Endothelial cell of umbilical vein (primary cell): ENCODE results near the gene SMOC2. TPM values are rescaled to one million over a fixed set of nuclear protein-coding genes. Genes with fewer than 3 reads are reported as not detected.

Experiments
- BruUV-seq: library from RNA; stranded (reverse); fragments of 400-500 nt; replicated peaks from 2 replicates; lab custom pipeline; 2021; lab: Mats Ljungman, UMichigan
- CTCF ChIA-PET: fragments of 300-600, 350-600 bp; sonication (Branson Sonifier 250); formaldehyde crosslinking; loops from one replicate; lab custom pipeline; 2021; ENCODE audit warnings: antibody characterized with exemption, inconsistent platforms; lab: Charles Lee
- POLR2A ChIA-PET: fragments of 300-600, 350-600 bp; sonication (Branson Sonifier 250); formaldehyde crosslinking; loops from one replicate; lab custom pipeline; 2021; ENCODE audit warnings: antibody characterized with exemption, inconsistent platforms; lab: Charles Lee
- DNase-seq: peaks from one replicate; pipeline ENCODE4 v3.0.0-alpha.2; 2011; ENCODE audit warnings: low read depth, low spot score
- FAIRE-seq: peaks from 2 replicates; lab custom pipeline; 2011; peaks lifted over from hg19 to GRCh38; lab: Jason Lieb, UNC
- H2AFZ ChIP-seq: 2 replicates; pipeline ENCODE4 v1.6.0; 2012; ENCODE audit warnings: low read depth, low read length, control low read depth, inconsistent platforms
- H3K27ac ChIP-seq: 2 replicates; pipeline ENCODE4 v1.5.1; 2011; ENCODE audit warnings: low read depth, mild to moderate bottlenecking, control low read depth, low read length, moderate library complexity; ENCODE audit not compliant: insufficient read depth
- H3K27me3 ChIP-seq, 2 experiments: 2 replicates each; pipeline versions ENCODE4 v1.6.0 to v1.6.1; 2011; ENCODE audit warnings: low read length in 2 of 2, mixed read lengths in 1 of 2; ENCODE audit not compliant: control insufficient read depth in 2 of 2, insufficient read depth in 2 of 2
- H3K36me3 ChIP-seq, 2 experiments: 2 replicates in 1 of 2; 3 replicates in 1 of 2; pipeline ENCODE4 v1.5.1; 2011; ENCODE audit warnings: low read length in 2 of 2, mild to moderate bottlenecking in 1 of 2, moderate library complexity in 1 of 2; ENCODE audit not compliant: control insufficient read depth in 2 of 2, insufficient read depth in 2 of 2; ENCODE audit errors: extremely low read depth in 1 of 2
- H3K4me1 ChIP-seq: 3 replicates; pipeline ENCODE4 v1.5.1; 2011; ENCODE audit warnings: mild to moderate bottlenecking, low read length; ENCODE audit not compliant: control insufficient read depth, insufficient read depth; ENCODE audit errors: extremely low read depth
- H3K4me2 ChIP-seq: 2 replicates; pipeline ENCODE4 v1.6.1; 2011; ENCODE audit warnings: low read length, control low read depth, mixed read lengths; ENCODE audit not compliant: insufficient read depth
- H3K4me3 ChIP-seq, 3 experiments: fragments of 200-600 bp in 1 of 3; sonication (generic), shearing (Covaris generic) in 1 of 3; replicated peaks in 1 of 3; 2 replicates each; pipeline ENCODE4 v1.5.1; 2011 to 2016; ENCODE audit warnings: control low read depth in 3 of 3, low read length in 3 of 3, mild to moderate bottlenecking in 2 of 3, inconsistent platforms in 1 of 3, low read depth in 1 of 3, moderate library complexity in 1 of 3; ENCODE audit not compliant: insufficient read depth in 1 of 3
- H3K79me2 ChIP-seq: 2 replicates; pipeline ENCODE4 v1.6.0; 2012; ENCODE audit warnings: low read length, inconsistent platforms; ENCODE audit not compliant: control insufficient read depth, insufficient read depth
- H3K9ac ChIP-seq: replicated peaks from 2 replicates; pipeline ENCODE3; 2011; ENCODE audit warnings: low read length, control low read depth; ENCODE audit not compliant: insufficient read depth; ENCODE audit errors: extremely low read depth
- H3K9me1 ChIP-seq: replicated peaks from 3 replicates; pipeline ENCODE4 v1.6.0; 2011; ENCODE audit warnings: mild to moderate bottlenecking, low read length; ENCODE audit not compliant: control insufficient read depth, insufficient read depth; ENCODE audit errors: extremely low read depth
- H3K9me3 ChIP-seq: replicated peaks from 2 replicates; pipeline ENCODE4 v1.5.1; 2012; ENCODE audit warnings: low read length, inconsistent platforms; ENCODE audit not compliant: control insufficient read depth, insufficient read depth
- H4K20me1 ChIP-seq: replicated peaks from 2 replicates; pipeline ENCODE3; 2011; ENCODE audit warnings: mild to moderate bottlenecking, low read length; ENCODE audit not compliant: control insufficient read depth, insufficient read depth; ENCODE audit errors: extremely low read depth
- EZH2 ChIP-seq: IDR thresholded peaks from 2 replicates; pipeline ENCODE4 v1.6.1; 2012; ENCODE audit warnings: borderline replicate concordance, low read depth, mild to moderate bottlenecking, moderate library complexity, low read length, inconsistent platforms; ENCODE audit not compliant: severe bottlenecking
- FOS ChIP-seq: IDR thresholded peaks from 2 replicates; pipeline ENCODE4 v1.6.1; 2011; ENCODE audit warnings: mild to moderate bottlenecking, low read length, moderate library complexity, borderline replicate concordance; ENCODE audit not compliant: insufficient read depth
- GATA2 ChIP-seq: IDR thresholded peaks from 2 replicates; pipeline ENCODE4 v1.7.0; 2011; ENCODE audit warnings: low read depth, mild to moderate bottlenecking, moderate library complexity, mixed read lengths, low read length; ENCODE audit not compliant: insufficient read length, insufficient read depth
- MYC ChIP-seq: IDR thresholded peaks from one replicate; pipeline ENCODE4 v1.6.1; 2011; ENCODE audit warnings: mild to moderate bottlenecking, low read depth, low read length
- POLR2A ChIP-seq: IDR thresholded peaks from 2 replicates; pipeline ENCODE4 v1.6.1; 2012; ENCODE audit warnings: low read depth, mild to moderate bottlenecking, control low read depth, low read length
- POLR2AphosphoS5 ChIP-seq: IDR thresholded peaks from 2 replicates; pipeline ENCODE4 v1.6.1; 2012; ENCODE audit warnings: low read depth, mild to moderate bottlenecking, control low read depth, low read length, moderate library complexity; ENCODE audit not compliant: insufficient read depth
- dilution Hi-C: fragments of 300-500 bp; cut with MboI; formaldehyde crosslinking; loops from one replicate; pipeline ENCODE4 v1.15.0; 2019; ENCODE audit warnings: low sequenced_read_pairs; ENCODE audit not compliant: extremely low pct_ligation_motif_present
- intact Hi-C: fragments of 100-400 bp; cut with micrococcal nuclease; formaldehyde crosslinking; loops from one replicate; pipeline ENCODE4 v1.10.0; 2022
- polyA plus RNA-seq, 4 experiments: library from polyadenylated mRNA; depleted of rRNA in 3 of 4; stranded (reverse) in 3 of 4; unstranded in 1 of 4; fragments of >200 nt; gene quantifications; 2 replicates each; pipeline versions ENCODE4 v1.2.1 to v1.2.3, GENCODE V29; 2011 to 2012; ENCODE audit warnings: missing spikeins in 1 of 4
- total RNA-seq: library from RNA; stranded (reverse); gene quantifications from 2 replicates; pipeline ENCODE4 v1.2.3, GENCODE V29; 2021
- TF ChIP-seq, protein P1 (sequence below): IDR thresholded peaks from 2 replicates; pipeline ENCODE4 v1.6.1; 2011; ENCODE audit not compliant: insufficient read depth, insufficient read length
- TF ChIP-seq, protein P2 (sequence below), 2 donors: IDR thresholded peaks; 1 replicate in 1 of 2; 2 replicates in 1 of 2; pipeline ENCODE4 v1.5.1; 2011; ENCODE audit warnings: low read length in 2 of 2, mild to moderate bottlenecking in 2 of 2, moderate library complexity in 2 of 2, control low read depth in 1 of 2, inconsistent platforms in 1 of 2, low read depth in 1 of 2; ENCODE audit not compliant: insufficient read depth in 1 of 2; ENCODE audit errors: extremely low read depth in 1 of 2

SMOC2 gene
- total and polyA plus RNA-seq, 2 donors (not counting 3 experiments of a cell fraction or from before 2014, with no cell fraction given), result not detected

DNA sequence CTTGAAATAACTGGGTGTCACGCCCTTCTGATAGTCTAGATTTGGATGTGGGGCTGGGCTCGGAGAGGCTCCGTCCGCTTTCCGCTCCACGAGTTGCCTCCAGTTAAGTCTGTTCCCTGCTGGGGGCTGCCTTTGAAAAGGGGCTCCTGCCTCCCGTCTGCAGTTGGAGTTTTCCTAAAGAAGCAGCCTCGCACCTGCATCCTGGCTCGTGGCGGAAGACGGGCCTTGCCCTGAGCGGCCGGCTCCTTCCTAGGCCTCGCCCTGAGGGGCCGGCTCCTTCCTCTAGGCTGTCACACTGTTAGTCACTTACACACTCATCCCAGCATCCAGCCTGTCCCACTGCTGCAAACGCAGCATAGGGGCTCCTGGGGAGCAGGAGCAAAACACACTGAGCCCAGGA lies 74.4 kb downstream of the SMOC2 start:
- no peaks in the 10 kb centered on the region for H3K4me1 ChIP-seq
- H3K79me2 ChIP-seq, result no peaks in the 10 kb centered on the region
- no peak overlapping the region for H3K4me2 ChIP-seq
- no TSS peak for BruUV-seq
- H3K9ac ChIP-seq, result no peak overlapping the region
- H3K36me3 ChIP-seq, result no peaks in the 10 kb centered on the region
- intact Hi-C loops (no loop called here), dilution Hi-C loops (no loop called here)
- no peak overlapping the region for H3K27ac ChIP-seq
- no peaks in the 10 kb centered on the region for H3K27me3 ChIP-seq
- TF ChIP-seq GATA2 (no peak), MYC (no peak), POLR2AphosphoS5 (no peak), EZH2 (no peak), FOS (no peak), POLR2A (no peak)
- TF ChIP-seq, protein P1, sequence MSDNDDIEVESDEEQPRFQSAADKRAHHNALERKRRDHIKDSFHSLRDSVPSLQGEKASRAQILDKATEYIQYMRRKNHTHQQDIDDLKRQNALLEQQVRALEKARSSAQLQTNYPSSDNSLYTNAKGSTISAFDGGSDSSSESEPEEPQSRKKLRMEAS, result no peak
- TF ChIP-seq, protein P2, sequence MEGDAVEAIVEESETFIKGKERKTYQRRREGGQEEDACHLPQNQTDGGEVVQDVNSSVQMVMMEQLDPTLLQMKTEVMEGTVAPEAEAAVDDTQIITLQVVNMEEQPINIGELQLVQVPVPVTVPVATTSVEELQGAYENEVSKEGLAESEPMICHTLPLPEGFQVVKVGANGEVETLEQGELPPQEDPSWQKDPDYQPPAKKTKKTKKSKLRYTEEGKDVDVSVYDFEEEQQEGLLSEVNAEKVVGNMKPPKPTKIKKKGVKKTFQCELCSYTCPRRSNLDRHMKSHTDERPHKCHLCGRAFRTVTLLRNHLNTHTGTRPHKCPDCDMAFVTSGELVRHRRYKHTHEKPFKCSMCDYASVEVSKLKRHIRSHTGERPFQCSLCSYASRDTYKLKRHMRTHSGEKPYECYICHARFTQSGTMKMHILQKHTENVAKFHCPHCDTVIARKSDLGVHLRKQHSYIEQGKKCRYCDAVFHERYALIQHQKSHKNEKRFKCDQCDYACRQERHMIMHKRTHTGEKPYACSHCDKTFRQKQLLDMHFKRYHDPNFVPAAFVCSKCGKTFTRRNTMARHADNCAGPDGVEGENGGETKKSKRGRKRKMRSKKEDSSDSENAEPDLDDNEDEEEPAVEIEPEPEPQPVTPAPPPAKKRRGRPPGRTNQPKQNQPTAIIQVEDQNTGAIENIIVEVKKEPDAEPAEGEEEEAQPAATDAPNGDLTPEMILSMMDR (IDR thresholded peaks at IDR 0.05; ENCODE audit: extremely low read depth in 1 of 2, insufficient read depth in 1 of 2, low read depth in 1 of 2, low read length in 2 of 2), result no peak
- no peaks in the 10 kb centered on the region for H3K9me1 ChIP-seq
- H4K20me1 ChIP-seq, result no peaks in the 10 kb centered on the region
- DNase-seq, result no peak
- no peak overlapping the region for H3K4me3 ChIP-seq
- FAIRE-seq, result no peak
- H3K9me3 ChIP-seq, result no peaks in the 10 kb centered on the region
- CTCF ChIA-PET, result no interaction called here
- POLR2A ChIA-PET, result no interaction called here
- H2AFZ ChIP-seq, result no peak overlapping the region
